SW480 (cell line): ENCODE measurements around the gene ADGRL3.
"Not testable (repeated sequence)": the region's sequence is repeated elsewhere in the genome, so short reads cannot be mapped to it uniquely, and the experiment has no call there.

Experiments used
- DNase-seq: peaks from one replicate; pipeline ENCODE4 v3.0.0-alpha.2; 2016; ENCODE audit warnings: low spot score

ADGRL3 gene

DNA sequence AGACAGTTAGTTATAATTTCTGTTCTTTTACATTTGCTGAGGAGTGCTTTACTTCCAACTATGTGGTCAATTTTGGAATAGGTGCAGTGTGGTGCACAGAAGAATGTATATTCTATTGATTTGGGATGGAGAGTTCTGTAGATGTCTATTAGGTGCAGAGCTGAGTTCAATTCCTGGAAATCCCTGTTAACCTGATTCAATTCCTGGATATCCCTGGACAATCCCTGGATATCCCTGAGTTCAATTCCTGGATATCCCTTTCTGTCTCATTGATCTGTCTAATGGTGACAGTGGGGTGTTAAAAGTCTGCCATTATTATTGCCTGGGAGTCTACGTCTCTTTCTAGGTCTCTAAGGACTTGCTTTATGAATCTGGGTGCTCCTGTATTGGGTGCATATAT is 557.9 kb downstream of the ADGRL3 start:
- DNase-seq, result not testable (repeated sequence)

DNA sequence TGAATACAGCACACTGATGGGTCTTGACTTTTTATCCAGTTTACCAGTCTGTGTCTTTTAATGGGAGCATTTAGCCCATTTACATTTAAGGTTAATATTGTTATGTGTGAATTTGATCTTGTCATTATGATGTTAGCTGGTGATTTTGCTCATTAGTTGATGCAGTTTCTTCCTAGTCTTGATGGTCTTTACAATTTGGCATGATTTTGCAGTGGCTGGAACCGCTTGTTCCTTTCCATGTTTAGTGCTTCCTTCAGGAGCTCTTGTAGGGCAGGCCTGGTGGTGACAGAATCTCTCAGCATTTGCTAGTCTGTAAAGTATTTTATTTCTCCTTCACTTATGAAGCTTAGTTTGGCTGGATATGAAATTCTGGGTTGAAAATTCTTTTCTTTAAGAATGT is 558.5 kb downstream of the ADGRL3 start:
- DNase-seq, result not testable (repeated sequence)

DNA sequence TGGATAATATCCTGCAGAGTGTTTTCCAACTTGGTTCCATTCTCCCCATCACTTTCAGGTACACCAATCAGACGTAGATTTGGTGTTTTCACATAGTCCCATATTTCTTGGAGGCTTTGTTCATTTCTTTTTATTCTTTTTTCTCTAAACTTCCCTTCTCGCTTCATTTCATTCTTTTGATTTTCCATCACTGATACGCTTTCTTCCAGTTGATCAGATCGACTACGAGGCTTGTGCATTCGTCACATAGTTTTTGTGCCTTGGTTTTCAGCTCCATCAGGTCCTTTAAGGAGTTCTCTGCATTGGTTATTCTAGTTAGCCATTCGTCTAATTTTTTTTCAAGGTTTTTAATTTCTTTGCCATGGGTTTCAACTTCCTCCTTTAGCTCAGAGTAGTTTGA is 559.1 kb downstream of the ADGRL3 start:
- DNase-seq, result not testable (repeated sequence)

DNA sequence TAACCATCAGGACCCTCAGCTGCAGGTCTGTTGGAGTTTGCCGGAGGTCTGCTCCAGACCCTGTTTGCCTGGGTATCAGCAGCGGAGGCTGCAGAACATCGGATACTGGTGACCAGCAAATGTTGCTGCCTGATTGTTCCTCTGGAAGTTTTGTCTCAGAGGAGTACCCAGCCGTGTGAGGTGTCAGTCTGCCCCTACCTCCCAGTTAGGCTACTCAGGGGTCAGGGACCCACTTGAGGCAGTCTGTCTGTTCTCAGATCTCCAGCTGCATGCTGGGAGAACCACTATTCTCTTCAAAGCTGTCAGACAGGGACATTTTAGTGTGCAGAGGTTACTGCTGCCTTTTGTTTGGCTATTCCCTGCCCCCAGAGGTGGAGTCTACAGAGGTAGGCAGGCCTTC is 559.8 kb downstream of the ADGRL3 start:
- not testable (repeated sequence) for DNase-seq

DNA sequence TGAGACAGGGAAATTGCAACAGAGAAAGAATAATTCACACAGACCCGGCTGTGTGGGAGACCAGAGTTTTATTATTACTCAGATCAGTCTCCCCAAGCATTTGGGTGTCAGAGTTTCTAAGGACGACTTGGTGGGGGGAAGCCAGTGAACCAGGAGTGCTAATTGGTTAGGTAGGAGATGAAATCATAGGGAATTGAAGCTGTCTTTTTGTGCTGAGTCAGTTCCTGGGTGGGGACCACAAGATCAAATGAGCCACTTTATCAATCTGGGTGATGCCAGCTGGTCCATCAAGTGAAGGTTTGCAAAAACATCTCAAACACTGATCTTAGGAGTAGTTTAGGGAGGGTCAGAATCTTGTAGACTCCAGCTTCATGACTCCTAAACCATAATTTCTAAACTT is 560.7 kb downstream of the ADGRL3 start:
- DNase-seq, result no peak

DNA sequence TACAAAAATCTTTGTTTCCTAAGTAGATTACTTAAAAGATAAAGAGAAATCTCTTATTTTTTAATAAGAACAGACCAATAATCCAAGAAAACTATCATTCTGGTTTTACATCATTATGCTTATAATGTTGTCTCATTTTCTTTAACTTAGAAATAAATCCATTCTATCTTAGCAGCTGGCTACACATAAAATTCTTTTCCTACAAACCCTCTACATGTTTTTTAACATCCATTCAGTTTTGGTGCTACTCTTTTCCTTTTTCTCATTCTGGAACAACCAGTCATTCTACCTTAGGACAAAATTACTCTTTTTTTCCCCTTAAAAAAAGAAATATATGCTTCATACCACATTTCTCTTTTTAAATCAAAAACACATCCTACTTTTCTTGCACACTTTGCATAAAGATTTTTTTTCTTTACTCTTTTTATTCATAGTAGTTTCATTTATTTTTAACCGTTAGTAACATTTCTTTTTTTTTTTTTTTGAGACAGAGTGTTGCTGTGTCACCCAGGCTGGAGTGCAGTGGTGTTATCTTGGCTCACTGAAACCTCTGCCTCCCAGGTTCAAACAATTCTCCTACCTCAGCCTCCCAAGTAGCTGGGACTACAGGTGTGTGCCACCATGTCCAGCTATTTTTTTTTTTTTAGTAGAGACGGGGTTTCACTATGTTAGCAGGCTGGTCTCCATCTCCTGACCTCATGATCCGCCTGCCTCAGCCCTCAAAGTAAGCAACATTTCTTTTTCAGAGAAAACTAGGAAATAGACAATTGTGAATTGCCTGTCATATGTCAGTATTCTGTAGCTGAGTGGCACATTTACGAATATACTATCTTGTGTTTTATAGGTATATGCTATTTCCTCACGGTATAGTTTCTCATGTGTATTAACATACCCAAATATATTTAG is 562.8 kb downstream of the ADGRL3 start:
- DNase-seq, result no peak

DNA sequence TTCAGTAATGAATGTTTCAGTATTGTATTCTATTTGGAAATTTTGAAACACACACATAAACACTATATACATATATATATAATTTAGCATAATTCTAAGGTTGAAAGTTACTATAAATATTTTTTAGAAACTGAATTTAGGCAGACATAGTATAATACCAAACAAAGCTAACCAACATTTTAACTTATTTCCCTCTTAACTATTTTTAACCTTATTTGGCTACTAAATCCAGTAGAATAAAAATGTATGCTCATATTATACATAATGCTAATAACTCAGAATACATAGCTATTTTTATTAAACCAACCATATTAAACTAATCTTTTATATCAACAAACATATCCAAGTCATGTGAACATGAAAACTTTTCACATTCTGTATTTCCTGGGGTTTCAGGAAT is 563.6 kb downstream of the ADGRL3 start:
- DNase-seq, result no peak

DNA sequence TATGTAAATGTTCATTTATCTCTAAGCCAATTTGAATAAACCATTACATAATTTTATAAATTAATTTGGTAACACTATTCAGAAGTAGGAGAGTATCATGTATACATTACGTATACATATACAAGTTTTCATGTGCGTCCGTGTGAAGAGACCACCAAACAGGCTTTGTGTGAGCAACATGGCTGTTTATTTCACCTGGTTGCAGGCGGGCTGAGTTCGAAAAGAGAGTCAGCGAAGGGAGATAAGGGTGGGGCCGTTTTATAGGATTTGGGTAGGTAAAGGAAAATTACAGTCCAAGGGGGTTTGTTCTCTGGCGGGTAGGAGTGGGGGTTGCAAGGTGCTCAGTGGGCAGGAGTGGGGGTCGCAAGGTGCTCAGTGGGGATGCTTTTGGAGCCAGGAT is 564.0 kb downstream of the ADGRL3 start:
- not testable (repeated sequence) for DNase-seq

DNA sequence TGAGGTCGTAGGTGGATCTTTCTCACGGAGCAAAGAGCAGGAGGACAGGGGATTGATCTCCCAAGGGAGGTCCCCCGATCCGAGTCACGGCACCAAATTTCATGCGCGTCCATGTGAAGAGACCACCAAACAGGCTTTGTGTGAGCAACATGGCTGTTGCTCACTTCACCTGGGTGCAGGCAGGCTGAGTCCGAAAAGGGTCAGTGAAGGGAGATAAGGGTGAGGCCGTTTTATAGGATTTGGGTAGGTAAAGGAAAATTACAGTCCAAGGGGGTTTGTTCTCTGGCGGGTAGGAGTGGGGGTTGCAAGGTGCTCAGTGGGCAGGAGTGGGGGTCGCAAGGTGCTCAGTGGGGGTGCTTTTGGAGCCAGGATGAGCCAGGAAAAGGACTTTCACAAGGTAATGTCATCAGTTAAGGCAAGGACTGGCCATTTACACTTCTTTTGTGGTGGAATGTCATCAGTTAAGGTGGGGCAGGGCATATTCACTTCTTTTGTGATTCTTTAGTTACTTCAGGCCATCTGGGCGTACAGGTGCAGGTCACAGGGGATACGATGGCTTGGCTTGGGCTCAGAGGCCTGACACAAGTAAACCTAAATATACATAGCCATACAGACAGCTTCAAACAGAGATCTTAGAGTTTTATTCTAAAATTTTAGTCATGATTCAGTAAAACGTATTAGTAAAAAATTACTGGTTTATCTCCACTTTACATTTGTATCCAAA is 569.5 kb downstream of the ADGRL3 start:
- DNase-seq, result not testable (repeated sequence)

DNA sequence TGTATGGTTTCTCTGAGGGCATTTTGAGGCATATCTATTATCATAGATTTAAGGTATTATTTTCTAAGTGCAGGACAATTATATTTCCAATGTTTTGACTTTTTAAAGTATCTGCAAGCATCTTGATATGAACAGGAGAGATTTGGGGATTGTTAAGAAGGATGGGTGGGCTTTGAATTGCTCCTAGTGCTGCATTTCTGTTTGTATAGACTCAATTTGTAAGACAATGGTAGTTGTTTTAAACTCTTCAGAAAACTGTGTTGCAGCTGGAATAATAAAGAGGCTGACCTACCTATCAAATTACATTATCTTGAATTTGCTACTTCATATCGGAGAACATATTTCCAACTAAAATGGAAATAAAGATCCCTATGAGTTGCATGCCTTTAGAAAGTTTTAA is 570.3 kb downstream of the ADGRL3 start:
- DNase-seq, result no peak

DNA sequence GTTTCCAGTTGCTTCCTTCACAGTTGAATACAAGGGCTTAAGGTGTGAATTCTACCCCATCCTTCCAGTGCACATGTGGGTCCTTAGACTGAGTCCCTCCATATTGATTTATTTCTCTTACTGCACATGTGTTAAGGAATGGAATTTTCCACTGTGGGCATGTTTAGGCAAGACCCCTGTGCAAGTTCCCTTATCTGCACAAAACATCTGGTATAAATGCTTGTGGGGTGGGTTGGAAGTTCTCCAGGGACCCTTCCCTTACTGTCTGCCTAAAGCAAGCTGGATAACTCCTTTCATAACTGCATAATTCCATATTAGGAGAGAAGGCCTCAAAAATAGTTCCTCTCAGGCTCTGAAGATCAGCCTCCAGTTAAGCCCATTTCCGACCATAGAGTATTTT is 570.9 kb downstream of the ADGRL3 start:
- no peak for DNase-seq

DNA sequence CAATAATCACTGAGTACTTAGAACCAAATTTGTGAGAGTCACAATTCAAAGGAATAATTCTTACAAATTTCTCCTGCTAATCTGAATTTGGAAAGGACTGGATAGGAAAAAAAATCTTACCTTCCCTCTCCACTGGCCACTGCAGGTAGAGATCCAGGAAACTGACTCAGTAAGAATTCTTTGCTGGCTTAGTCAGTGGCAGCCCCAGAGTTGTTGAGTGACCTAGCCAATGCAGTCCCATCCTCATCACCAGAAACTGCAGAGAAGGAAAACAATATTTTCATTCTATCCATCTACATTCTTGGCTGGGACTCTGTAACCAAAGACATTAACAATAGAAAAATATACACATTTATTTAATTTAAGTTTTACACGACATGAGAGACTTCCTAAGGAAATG is 572.0 kb downstream of the ADGRL3 start:
- DNase-seq, result no peak

DNA sequence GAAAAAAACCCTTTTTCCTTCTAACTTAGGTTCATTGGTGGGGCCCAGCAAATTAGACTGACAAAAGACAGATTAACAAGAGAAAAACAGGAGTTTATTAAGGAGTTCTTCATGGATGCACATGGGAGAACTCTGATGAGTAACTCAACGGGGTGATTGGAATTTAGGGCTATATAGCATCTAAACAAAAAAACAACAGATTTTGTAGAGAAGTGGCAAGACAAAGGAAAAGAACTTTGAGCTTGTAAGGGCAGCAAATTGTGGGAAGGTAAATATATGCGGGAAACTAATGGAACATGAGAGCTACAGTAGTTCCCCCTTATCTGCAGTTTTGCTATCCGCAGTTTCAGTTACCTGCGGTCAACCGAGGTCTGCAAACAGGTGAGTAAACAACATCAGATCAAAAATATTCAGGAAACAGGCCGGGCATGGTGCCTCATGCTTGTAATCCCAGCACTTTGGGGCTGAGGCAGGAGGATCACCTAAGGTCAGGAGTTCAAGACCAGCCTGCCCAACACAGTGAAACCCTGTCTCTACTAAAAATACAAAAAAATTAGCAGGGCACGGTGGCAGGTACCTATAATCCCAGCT is 573.6 kb downstream of the ADGRL3 start:
- no peak for DNase-seq

DNA sequence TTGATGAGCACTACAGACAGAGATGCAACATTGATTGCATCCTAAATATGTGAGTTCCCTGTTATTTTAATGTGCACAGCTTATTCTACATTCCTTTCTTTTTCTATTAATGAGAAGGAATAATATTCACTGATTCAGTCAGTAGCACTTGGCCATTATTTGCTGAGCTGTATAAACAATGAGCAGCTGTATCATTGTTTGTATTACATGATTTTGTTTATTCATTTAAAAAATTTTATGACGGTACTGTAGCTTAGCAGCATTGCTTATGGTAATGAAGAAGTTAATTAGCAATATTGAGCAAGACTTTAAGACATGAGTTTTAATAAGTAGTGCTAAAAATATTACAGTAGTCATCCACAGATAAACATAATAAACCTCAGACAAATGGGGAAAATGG is 582.0 kb downstream of the ADGRL3 start:
- no peak for DNase-seq

DNA sequence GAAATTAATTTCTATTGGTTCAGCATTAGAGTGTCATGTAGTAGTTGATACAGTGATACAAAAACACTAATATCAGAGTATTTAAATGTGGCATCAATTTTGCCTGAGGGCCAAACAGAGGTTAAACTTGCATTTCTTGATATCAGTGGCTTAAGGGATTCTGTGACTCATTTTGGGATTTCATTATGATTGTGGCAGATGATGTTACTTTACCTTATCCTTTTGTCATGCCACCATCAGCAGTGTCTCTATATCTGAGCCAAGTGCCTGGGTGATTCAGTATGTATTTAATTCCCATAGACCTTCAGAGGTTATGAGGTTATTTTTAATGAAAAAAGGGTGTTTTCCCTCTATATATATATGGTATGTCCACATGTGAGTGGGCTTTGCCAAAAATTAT is 582.9 kb downstream of the ADGRL3 start:
- DNase-seq, result no peak

DNA sequence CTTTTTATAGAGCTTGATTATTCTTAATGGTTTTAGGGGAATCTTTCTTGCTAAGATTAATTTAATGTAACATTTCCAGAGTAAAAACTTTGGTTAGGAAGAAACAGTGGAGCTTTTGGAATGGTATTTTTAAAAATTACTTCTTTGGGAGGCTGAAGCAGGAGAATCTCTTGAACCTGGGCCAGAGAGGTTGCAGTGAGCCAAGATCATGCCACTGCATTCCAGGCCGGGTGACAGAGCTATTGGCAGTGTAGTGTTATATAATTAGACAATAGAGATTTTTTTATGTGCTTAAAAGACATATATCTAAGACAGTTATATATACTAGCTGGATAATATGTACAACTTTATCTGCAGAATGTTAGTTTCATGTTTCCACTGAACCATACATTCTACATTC is 585.6 kb downstream of the ADGRL3 start:
- no peak for DNase-seq

DNA sequence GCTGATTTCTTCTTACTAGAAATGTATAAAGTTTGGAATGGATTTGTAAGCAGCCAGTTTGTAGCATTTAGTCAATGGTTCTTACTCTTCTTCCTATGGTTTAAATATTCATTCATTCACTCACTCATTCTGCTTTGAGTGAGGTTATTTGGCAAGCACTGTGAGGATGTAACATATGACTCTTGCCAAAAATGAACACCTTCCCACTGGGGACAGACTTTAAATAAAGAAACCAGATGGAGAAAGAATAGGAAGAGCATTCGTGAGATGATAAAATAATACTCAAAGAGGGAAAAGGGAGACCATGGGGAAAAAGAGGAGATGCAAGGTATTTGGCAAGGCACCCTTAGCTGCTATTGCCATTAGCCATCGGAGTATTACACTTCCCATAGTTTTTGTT is 586.1 kb downstream of the ADGRL3 start:
- no peak for DNase-seq

DNA sequence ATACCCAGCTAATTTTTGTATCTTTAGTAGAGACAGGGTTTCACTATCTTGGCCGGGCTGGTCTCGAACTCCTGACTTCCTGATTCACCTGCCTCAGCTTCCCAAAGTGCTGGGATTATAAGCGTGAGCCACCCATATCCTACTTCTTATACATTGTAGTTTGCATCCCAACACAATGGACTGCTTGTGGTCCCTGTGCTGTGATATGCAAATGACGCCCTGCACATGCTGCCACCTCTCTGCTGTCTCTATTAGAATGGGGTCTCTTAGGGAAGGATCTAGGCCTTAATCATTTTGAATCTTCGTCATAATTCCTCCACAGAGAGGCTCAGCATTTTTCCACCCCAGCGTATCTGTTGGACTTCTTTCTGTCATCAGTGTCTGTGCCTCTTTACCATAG is 595.9 kb downstream of the ADGRL3 start:
- DNase-seq, result no peak

DNA sequence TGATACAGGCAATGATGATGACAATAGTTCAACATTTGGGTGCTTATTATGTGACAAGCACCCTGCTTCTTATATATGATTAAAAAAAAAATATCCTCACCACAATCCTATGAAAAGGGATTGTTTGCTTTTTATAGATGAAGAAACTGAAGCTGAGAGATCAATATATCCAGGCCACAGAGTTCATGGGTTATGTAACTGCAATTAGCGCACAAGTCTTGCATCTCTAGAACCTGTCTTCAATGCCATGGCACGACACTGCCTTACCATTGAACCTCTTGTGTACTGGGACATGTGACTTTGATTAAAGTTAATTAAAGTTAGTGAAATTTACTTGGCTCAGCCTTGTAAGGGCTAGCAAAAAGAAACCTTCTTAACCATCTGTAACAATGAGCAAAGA is 599.7 kb downstream of the ADGRL3 start:
- DNase-seq, result no peak

DNA sequence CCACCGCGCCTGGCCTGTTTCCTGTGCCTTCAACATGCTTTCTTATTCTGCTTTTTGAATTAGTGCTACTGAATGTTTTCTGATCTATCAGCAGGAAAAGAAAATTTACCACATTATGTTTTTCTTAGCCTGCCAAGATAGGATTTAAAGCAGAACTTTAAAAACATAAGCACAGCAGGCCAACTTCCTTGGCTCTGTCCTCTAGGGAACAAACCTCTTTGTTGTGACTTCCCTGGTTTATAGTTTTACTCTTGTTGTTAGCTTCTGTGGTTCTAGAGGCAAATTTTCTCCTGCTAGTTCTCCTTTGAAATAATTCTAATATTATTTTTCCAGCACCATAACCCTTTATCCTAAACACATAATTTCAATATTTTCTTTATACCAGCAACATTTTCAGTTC is 605.1 kb downstream of the ADGRL3 start:
- no peak for DNase-seq

DNA sequence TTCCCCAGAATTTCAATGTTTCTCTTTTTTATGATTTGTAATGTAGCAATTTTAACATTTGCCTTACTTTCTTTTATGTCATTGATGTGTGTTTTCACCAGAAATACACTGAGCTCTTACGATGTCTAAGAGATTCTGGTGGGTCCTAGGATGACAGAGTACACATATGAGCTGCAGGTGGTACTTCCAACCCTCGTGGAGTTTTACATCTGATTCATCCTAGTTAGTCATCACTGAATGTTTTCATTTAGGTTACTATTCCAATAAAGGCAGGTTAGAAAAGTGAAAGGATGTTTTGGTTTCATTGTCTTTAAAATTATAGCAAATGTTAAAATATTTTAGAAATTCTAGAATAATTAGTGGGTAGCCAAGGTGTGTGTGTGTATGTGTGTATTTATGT is 605.9 kb downstream of the ADGRL3 start:
- DNase-seq, result no peak

DNA sequence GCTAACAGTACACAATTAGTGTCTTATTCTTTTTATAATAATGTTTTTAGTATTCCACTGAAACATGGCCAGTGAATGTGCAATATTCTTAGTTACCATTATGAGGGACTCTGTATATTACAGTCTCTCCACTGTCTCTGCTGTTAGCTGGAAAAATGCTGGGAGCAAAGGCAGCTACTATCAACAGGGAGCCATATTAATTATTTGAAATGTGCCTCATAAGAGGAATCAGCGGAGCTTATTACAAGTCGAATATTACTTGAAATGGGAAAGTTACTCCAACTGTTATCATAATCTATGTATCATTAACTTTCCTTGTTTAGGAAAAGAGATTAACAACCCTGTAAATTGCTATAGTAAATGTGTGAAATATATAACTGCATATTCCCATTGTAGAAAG is 612.0 kb downstream of the ADGRL3 start:
- no peak for DNase-seq

DNA sequence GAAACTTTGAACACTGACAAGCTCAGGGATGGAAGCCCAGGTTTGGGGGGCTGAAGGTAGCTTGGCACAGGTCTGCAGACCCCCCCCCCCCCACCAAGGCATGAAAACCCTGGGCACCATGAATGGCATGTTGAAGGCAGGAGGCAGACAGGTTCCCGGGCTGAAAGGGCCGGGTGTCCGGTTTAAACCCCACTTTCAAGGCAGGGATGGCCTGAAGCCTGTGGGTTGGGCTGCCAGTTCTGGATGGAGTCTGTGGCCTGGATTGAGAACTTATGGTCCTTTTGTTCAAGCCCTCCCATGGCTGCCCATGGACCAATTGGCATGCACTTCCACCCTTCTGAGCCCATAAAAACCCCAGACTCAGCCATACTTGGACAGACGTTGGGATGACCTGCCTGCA is 616.9 kb downstream of the ADGRL3 start:
- DNase-seq, result no peak
